ENCODE data around the gene RNASE9. TPM values are rescaled to one million over a fixed set of nuclear protein-coding genes. Genes with fewer than 3 reads are reported as not detected.

RNASE9 gene
- total RNA-seq, result not detected
- not detected for polyA plus RNA-seq
- long read RNA-seq, donor 1, result 0 reads
- long read RNA-seq, donor 2, result 0 reads

GRCh38 chr14:20560961-20561360 is at the start of gene RNASE9:
Gene RNASE9, minus strand, starts transcription at chr14:20561047.
- no peak for DNase-seq
- no peaks in the 10 kb centered on the region for H3K4me1 ChIP-seq
- no peaks in the 10 kb centered on the region for H3K9me3 ChIP-seq
- no peak for TF ChIP-seq CTCF (IDR thresholded peaks at IDR 0.05)
- 83 to 90% (median 88%) methylated on average over 3 of the region's 3 CpGs for WGBS, 3 donors
- intact Hi-C loops (cut with DNase I), result loop anchor here in 1 of 2 donors (10.0 kb wide), 1 partner anchor 76 kb away; no protein-coding TSS in a partner anchor
- H3K4me3 ChIP-seq, result no peak within 1 kb of the TSS
- H3K27me3 ChIP-seq (ENCODE audit: insufficient read depth in 3 of 3, low read length in 2 of 3), result peaks cover 0 to 2% (median 2%) of the 10 kb centered on the region in 3 donors
- H3K27ac ChIP-seq, result no peak within 1 kb of the TSS
- no peaks in the 10 kb centered on the region for H3K36me3 ChIP-seq (ENCODE audit: insufficient read depth in 1 of 2, low read depth in 1 of 2)
- ATAC-seq, result no peak

GRCh38 chr14:20610002-20610765 is 49.3 kb upstream of the RNASE9 start:
- H3K9me3 ChIP-seq, result no peaks in the 10 kb centered on the region
- no peaks in the 10 kb centered on the region for H3K36me3 ChIP-seq (ENCODE audit: insufficient read depth in 1 of 2, low read depth in 1 of 2)
- peak; percentile 75 to 79 (median 76) for ATAC-seq
- no peaks in the 10 kb centered on the region for H3K27me3 ChIP-seq (ENCODE audit: insufficient read depth in 3 of 3, low read length in 2 of 3)
- no peak for TF ChIP-seq CTCF (IDR thresholded peaks at IDR 0.05)
- peaks cover 29% of the 10 kb centered on the region for H3K4me1 ChIP-seq
- intact Hi-C loops (cut with DNase I), result loop anchor here in 1 of 2 donors (5.0 to 10.0 kb wide), 2 partner anchors 247 to 365 kb away; no protein-coding TSS in a partner anchor
- WGBS, 3 donors, result 4 to 5% (median 4%) methylated on average over 27 of the region's 27 CpGs
- peak overlapping the region; percentile 84 for H3K4me3 ChIP-seq
- peak; percentile 73 to 82 for DNase-seq
- peak overlapping the region; percentile 79 for H3K27ac ChIP-seq

- peak overlapping the region; percentile 79 for H3K27ac ChIP-seq
Measured at GRCh38 chr14:20609215-20610001, 48.6 kb upstream of the RNASE9 start.

More at GRCh38 chr14:20609215-20610001, 48.6 kb upstream of the RNASE9 start:
- Histone ChIP-seq H3K4me3 (peak overlapping the region; percentile 84), H3K4me1 (peaks cover 29% of the 10 kb centered on the region), H3K9me3 (no peaks in the 10 kb centered on the region), H3K36me3 (ENCODE audit: insufficient read depth in 1 of 2, low read depth in 1 of 2) (no peaks in the 10 kb centered on the region), H3K27me3 (ENCODE audit: insufficient read depth in 3 of 3, low read length in 2 of 3) (no peaks in the 10 kb centered on the region)
- peak in 1 of 2 donors; percentile 60 for DNase-seq
- WGBS, 3 donors, result 0 to 1% (median 0%) methylated on average over 44 of the region's 44 CpGs
- peak; percentile 67 to 80 (median 72) for ATAC-seq
- peak; percentile 96 for TF ChIP-seq CTCF (IDR thresholded peaks at IDR 0.05)
- intact Hi-C loops (cut with DNase I), result loop anchor here (2.0 to 10.0 kb wide), 9 partner anchors 77 to 365 kb away; partner anchors contain the start of genes ANG (in 1 of the 2), PNP (in 1 of the 2) and RNASE2 (in 1 of the 2)

Measured in psoas muscle (tissue), 8 donors.